Suppressor macrophage (primary cell): ENCODE results near the gene SAP30L.

ENCODE experiments used
- DNase-seq, 4 experiments: peaks; one replicate each; pipeline ENCODE4 v3.0.0-alpha.2; 2020 to 2022

Gene SAP30L

GRCh38 chr5:154421868-154422267 lies 23.9 kb upstream of the SAP30L start:
- peak; percentile 21 to 45 (median 29) for DNase-seq

DNA sequence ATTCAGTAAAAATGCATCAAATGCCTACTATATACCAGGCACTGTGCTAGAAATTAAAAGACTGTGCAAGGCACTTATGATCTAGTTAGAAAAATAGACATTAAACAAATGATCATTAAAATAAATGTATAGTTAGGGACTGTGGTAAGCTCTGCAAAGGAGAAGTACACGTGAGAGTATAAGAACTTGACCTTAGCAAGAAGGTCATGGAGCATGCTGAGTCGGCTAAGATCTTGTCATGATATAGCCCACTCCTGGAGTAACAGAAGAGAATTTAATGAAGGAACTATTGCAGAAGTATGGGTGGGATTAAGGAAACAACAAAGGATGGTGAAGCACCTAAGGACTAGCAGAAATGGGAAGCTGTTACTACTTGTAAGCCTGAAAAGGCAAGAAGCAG lies 23.5 kb upstream of the SAP30L start:
- DNase-seq: peak in 1 of 4 experiments; percentile 10

DNA sequence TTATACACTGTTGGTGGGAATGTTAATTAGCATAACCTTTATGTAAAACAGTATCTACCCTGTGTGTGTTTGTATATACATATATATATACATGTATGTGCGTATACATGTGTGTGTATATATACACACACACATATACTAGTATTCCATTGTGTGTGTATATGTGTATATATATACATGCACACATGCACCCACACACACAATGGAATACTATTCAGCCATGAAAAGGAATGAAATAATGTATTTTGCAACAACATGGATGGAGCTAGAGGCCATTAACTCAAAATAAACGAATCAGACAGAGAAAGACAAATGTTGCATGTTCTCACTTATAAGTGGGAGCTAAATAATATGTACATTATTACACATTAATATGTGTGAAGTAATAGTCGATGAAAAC lies 17.6 kb upstream of the SAP30L start:
- DNase-seq: no peak

DNA sequence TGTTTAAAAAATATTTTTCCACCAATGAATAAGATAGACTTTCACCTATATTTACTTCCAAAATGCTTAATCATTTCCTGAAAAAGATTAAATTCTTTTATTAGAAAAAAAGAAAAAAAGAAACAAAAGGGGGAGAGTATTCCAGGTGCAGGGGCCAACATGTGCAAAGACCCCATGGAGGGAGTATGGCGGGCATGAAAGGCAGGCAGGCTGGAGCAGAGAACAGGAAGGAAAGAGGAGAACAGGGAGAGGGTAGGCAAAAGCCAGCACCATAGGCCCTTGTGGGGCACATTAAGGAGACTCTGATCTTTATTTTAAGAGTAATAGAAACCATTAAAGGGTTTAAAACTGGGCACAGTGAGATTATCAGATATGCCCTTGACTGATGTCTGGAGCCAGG lies 16.5 kb upstream of the SAP30L start:
- no peak for DNase-seq

DNA sequence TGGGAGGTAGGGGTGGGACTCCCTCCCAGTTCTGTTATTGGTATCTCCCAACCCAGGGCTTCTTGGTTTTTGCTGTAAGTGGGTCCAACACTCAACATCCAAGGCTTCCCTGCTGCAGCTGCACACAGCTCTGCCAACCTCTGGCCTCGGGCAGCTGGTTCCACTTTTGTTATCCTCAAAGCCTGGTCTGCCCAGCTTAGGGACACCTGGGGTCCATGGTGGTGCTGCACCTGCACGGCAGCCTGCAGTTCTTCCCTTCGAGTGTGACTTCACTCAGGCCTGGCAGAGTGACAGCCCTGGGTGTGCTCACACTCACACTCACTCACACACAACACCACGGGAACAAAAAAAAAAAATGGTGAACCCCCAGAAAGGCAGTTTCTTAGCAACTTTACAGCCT lies 15.3 kb upstream of the SAP30L start:
- DNase-seq: no peak

- DNase-seq: no peak
Measured at GRCh38 chr5:154430961-154431630, 14.7 kb upstream of the SAP30L start.

DNA sequence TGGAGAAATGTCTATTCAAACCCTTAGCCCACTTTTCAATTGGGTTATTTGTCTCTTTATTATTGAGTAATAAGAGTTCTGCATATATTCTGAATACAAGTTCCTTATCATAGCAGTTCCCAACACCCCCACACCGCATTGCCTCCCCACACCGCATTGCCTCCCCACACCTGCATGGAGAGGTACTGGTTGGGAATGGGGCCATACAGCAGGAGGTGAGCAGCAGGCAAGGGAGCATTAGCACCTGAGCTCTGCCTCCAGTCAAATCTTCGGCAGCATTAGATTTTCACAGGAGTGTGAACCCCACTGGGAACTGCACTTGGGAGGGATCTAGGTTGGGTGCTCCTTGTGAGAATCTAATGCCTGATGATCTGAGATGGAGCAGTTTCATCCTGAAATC lies 10.6 kb upstream of the SAP30L start:
- no peak for DNase-seq

DNA sequence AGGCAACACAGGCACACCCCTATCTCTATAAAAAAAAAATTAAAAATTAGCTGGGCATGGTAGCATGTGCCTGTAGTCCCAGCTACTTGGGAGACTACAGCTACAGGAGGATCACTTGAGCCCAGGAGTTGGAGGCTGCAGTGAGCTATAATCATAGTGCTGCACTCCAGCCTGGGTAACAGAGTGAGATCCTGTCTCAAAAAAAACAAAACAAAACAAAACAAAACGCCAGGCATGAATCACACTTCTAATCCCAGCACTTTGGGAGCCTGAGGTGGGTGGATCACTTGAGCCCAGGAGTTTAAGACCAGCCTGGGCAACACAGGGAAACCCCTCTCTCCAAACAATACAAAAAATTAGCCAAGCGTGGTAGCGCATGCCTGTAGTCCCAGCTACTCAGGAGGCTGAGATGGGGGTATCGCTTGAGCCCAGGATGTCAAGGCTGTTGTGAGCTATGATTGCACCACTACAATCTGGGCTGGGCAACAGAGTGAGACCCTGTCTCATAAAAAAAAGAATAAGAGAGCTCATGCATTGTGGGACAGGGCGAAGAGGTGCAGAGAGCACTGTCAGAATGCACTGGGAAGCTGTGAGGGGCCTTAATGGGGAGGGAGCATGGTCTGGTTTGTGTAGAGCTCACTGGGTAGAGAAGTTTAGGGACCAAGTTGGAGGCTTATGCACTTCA lies 8.4 kb upstream of the SAP30L start:
- DNase-seq: no peak

DNA sequence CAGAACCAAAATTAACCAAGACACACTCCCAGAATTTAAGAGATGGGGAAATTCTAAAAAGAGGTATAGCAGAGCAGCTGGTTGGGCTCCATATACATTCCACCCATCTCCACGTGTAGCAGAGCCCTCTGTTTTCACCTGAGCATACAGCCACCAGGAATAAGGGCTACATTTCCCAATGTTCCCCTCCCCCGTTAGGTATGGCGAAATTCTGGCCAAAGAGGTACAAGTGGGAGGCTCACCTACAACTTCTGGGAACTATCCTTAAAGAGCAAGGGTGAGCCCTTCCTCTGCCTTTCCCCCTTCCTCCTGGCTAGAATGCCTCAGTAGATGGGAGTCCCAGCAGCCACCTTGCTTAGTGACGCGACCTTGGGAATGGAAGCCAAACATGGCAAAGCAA lies 5.3 kb upstream of the SAP30L start:
- no peak for DNase-seq

DNA sequence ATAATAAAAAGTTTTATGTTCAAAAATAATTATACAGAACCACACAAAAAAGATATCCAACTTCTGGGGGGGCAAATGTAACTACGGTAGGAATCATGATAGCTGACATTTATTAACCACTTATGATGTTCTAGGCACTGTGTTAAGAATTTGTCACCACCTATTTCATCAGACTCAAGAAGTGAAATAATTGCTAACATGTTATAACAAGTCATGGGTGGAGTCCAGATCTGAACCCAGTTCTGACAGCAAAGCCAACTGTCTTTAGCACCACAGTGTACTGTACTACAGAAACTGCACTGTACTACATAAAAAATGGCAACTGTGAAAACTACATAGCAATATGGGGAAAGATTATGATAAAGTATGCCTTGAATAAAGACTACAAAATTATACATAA lies 3.0 kb upstream of the SAP30L start:
- DNase-seq: no peak

- peak in 3 of 4 experiments; percentile 12 to 22 (median 21) for DNase-seq
Measured at GRCh38 chr5:154444556-154445421, 1.0 kb upstream of the SAP30L start.

DNA sequence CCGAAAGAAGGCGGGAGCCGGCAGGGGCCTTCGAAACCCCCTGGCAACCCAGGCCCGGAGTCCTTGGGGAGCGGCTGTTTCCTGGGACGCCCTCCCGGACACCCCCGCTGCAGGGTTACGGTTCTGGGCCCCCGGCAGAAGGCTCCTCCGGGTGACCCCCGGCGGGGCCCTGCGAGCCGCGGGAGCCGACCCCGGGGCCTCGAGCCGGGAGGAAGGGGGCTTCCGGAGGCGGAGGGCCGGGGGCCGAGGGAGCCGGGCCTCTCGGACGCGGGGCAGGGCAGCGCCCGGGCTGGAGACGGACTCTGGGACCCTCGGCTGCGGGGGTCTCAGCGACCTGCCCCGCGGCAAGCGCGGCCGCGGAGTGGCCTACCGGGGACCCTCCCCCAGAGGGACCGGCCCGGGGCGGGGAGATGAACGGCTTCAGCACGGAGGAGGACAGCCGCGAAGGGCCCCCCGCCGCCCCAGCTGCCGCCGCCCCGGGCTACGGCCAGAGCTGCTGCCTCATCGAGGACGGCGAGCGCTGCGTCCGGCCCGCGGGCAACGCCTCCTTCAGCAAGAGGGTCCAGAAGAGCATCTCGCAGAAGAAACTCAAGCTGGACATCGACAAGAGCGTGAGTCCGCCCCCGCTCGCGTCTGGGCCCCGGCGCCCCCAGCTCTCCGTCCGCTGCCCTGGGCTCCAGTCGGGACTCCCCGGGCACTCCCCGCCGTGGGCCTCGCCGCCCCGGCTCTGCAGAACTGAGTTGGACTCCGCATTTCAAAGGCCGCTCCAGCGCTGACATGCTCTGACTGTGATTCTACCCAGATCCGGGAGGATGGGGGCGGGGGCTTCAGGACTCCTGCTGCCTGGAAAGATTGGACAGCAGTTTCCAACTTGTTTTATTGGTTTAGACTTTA lies 645 bp downstream of the SAP30L start:
- DNase-seq: peak; percentile 29 to 62 (median 42)

- DNase-seq: peak in 3 of 4 experiments; percentile 7 to 9 (median 9)
Measured at GRCh38 chr5:154447089-154447725, 1.4 kb downstream of the SAP30L start.

- DNase-seq: no peak
Measured at GRCh38 chr5:154449786-154450185, 4.0 kb downstream of the SAP30L start.

DNA sequence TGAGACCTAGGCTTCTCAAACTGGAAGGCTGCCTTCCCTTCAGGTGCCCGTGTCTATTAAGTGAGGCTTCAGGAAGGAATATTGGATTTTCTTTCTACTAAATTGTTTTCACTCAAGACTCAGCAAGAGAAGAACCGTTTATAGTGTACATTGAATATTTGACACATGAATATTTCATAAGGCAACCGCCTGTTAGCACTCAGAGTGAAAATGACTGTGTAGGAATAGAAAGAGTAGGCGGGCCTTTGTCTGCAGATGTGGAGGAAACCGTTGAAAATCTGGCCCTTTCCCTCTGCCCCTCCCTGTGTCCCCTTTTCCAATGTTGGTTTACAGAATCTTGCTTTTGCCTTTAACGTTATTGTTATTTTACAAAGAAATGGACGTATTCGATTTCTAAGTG lies 6.2 kb downstream of the SAP30L start:
- DNase-seq: no peak

DNA sequence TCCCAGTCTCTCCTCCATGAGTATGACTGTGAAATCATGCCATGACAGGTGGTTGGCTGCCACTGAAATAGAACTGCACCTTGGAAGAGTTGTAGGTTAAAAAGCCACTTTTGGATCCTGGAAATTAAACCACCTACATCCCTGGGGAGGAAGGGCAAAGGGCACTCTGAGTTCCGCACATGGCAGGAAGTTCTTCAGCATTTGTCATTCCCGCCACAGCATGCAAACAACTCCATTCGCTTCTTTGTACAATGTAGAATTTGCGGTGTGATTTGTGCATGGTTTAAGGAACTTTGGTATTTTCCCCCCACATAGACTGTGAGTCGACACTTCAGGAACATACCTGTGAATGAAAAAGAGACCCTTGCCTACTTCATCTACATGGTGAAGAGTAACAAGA lies 9.8 kb downstream of the SAP30L start:
- DNase-seq: no peak

DNA sequence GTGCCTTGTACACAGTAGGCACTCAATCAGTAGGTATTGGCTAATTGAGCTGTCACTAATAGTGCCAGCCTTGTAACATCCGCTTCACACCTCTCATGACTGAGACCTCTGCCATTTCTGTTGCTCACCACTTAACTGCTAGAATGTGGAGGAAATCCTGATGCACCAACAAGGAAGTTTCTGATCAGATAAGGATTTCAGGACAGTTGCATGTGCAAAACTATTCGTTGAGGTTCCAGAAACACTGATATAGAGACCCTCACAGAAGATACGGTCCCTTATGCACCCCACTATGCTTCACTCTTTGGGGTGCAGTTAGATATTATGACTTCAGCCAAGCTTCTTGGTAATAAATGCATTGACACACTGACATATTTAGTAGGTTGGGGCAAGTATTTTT lies 10.7 kb downstream of the SAP30L start:
- no peak for DNase-seq

GRCh38 chr5:154459015-154459414 lies 13.2 kb downstream of the SAP30L start:
- no peak for DNase-seq

DNA sequence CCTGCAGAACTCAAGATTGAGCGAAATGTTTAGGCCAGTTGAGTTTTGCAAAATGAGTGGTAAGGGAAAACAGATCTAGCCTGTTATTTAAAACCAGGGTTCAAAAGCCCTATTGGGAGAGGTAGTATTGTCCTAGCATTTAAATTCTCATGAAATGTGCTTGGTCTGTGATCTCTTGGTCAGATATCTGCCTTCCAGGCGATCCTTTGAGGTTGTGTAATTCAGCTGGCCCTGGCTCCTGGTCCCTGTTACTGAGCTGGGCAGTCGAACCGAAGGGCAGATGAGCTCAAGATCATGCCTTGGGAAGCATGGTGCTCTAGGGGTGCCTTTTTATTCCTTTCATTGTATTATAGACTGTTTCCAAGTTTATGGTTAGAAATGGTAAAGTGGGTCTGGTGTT lies 14.4 kb downstream of the SAP30L start:
- no peak for DNase-seq

DNA sequence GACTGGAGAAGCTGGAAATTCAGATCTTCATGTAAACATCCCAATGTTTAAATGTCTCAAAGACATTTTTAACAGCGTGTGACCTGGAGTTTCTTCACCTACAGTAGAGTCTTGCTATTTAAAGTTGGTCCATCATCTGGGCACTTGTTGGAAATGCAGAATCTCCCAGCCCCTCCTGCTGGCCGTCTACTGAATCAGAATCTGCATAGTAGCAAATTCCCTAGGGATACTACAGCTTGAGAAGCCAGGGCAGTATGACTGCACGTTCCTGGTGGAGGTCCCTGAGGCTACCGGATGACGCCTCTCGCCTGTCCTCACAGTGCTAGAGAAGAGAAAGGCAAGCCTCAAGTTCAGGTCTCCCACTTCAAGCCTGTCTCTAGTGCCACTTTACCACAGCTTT lies 15.7 kb downstream of the SAP30L start:
- no peak for DNase-seq

- no peak for DNase-seq
Measured at GRCh38 chr5:154464438-154464837, 18.6 kb downstream of the SAP30L start.

DNA sequence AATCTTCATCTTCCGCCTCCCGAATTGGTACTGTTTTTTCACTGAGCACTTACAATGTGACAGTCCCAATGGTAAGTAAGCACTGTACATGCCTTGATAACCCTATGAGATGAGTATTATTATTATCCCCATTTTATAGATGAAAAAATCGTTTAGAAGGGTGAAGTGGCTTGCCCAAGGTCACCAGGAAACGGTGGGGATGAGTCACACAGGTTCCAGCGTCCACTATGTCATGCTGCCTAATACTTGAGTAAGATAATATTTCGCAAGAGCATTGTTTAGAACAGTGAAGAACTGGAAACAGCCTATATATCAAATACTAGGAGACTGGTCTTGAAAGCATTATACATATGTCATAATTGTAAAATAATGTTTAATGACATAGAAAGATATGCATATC lies 19.4 kb downstream of the SAP30L start:
- peak; percentile 27 to 81 (median 70) for DNase-seq
